Sigmoid colon (tissue), 4 donors: Measurements from ENCODE around the gene PROSER3.

Experiments used
- CTCF ChIP-seq, 4 experiments: fragments of 450-650 bp in 3 of 4; fragments of 200-600 bp in 1 of 4; IDR thresholded peaks; one replicate each; pipeline ENCODE4 v1.5.1; 2016 to 2019; ENCODE audit warnings: antibody characterized with exemption in 4 of 4, mild to moderate bottlenecking in 3 of 4, moderate library complexity in 2 of 4
- EP300 ChIP-seq, 4 donors: sonication (generic); formaldehyde crosslinking; IDR thresholded peaks; one replicate each; pipeline ENCODE4 v1.6.1; 2017; ENCODE audit warnings: antibody characterized with exemption in 4 of 4
- POLR2A ChIP-seq, 2 donors: fragments of 450-650 bp; IDR thresholded peaks; one replicate each; pipeline ENCODE4 v1.6.1; 2016; ENCODE audit warnings: antibody characterized with exemption in 2 of 2, mild to moderate bottlenecking in 2 of 2, moderate library complexity in 2 of 2
- POLR2AphosphoS5 ChIP-seq, 4 donors: sonication (generic); formaldehyde crosslinking; IDR thresholded peaks; one replicate each; pipeline ENCODE4 v1.6.1; 2017; ENCODE audit warnings: antibody characterized with exemption in 4 of 4

GRCh38 chr19:35739275-35740107 is 18.5 kb upstream of the PROSER3 start:
- TF ChIP-seq CTCF (IDR thresholded peaks at IDR 0.05), result no peak
- no peak for TF ChIP-seq POLR2A (IDR thresholded peaks at IDR 0.05)
- TF ChIP-seq POLR2AphosphoS5 (IDR thresholded peaks at IDR 0.05), result no peak
- TF ChIP-seq EP300 (IDR thresholded peaks at IDR 0.05), result no peak
